ENCODE results near the gene COQ8B.

COQ8B gene

GRCh38 chr19:40745402-40745780 is 28.7 kb upstream of the COQ8B start:
- TF ChIP-seq CTCF (IDR thresholded peaks at IDR 0.05) = no peak

- TF ChIP-seq CTCF (IDR thresholded peaks at IDR 0.05) = no peak
Observed at GRCh38 chr19:40744554-40745401, 28.1 kb upstream of the COQ8B start.

GRCh38 chr19:40743926-40744325 is 27.2 kb upstream of the COQ8B start:
- TF ChIP-seq CTCF (IDR thresholded peaks at IDR 0.05) = no peak

GRCh38 chr19:40742886-40743285 is 26.2 kb upstream of the COQ8B start:
- no peak for TF ChIP-seq CTCF (IDR thresholded peaks at IDR 0.05)

- TF ChIP-seq CTCF (IDR thresholded peaks at IDR 0.05) = no peak
Observed at GRCh38 chr19:40742477-40742876, 25.8 kb upstream of the COQ8B start.

GRCh38 chr19:40741527-40742390 is 25.1 kb upstream of the COQ8B start:
- TF ChIP-seq CTCF (IDR thresholded peaks at IDR 0.05) = no peak

GRCh38 chr19:40740747-40741146 is 24.1 kb upstream of the COQ8B start:
- no peak for TF ChIP-seq CTCF (IDR thresholded peaks at IDR 0.05)

Data from LNCAP (cell line).